K562 (cell line): ENCODE data around the gene FADS6. TPM values are rescaled to one million over a fixed set of nuclear protein-coding genes. Genes with fewer than 3 reads are reported as not detected.

Experiments used
- ATAC-seq: fragments of 200-7000 bp; cut with Tn5 transposase; 3 replicates; pipeline ENCODE4 v1.9.1; 2020; ENCODE audit warnings: moderate library complexity
- BruUV-seq: library from RNA; stranded (reverse); fragments of 400-500 nt; replicated peaks from 2 replicates; lab custom pipeline; 2021; lab: Mats Ljungman, UMichigan
- CTCF ChIA-PET: fragments of 300-600 bp; formaldehyde crosslinking; extraction: SDS; loops from one replicate; lab custom pipeline; 2021; ENCODE audit warnings: low intra/inter-chr PET ratio; lab: Yijun Ruan, JAX
- POLR2A ChIA-PET: fragments of 300-600, 350-650 bp; sonication (Branson Sonifier 250); formaldehyde crosslinking; extraction: SDS; loops from one replicate; lab custom pipeline; 2021; ENCODE audit warnings: antibody characterized with exemption, inconsistent platforms; lab: Yijun Ruan, JAX
- DNase-seq, 4 experiments: peaks; one replicate each; pipeline versions ENCODE4 v3.0.0 to v3.0.0-alpha.2; 2011 to 2018; ENCODE audit warnings: low spot score in 3 of 4, mixed read lengths in 3 of 4; ENCODE audit errors: extremely low read depth in 1 of 4
- FAIRE-seq: peaks from 2 replicates; lab custom pipeline; 2011; peaks lifted over from hg19 to GRCh38; lab: Jason Lieb, UNC
- H2AFZ ChIP-seq: 2 replicates; pipeline ENCODE4 v1.6.0; 2011; ENCODE audit warnings: low read depth, low read length, control low read depth, inconsistent platforms
- H3K27ac ChIP-seq: fragments of 200-600 bp; 3 replicates; pipeline ENCODE4 v1.8.0; 2011; ENCODE audit warnings: low read depth, mild to moderate bottlenecking, control low read depth, inconsistent platforms, low read length, moderate library complexity, mixed read lengths; ENCODE audit errors: extremely low read depth
- H3K27me3 ChIP-seq, 2 experiments: fragments of 300-600 bp in 1 of 2; 2 replicates in 1 of 2; 3 replicates in 1 of 2; pipeline versions ENCODE4 v1.6.0 to v1.8.0; 2011; ENCODE audit warnings: inconsistent platforms in 2 of 2, low read length in 2 of 2, mild to moderate bottlenecking in 1 of 2, mixed read lengths in 1 of 2, moderate library complexity in 1 of 2; ENCODE audit not compliant: control insufficient read depth in 2 of 2, insufficient read depth in 2 of 2
- H3K36me3 ChIP-seq: fragments of 300-600 bp; 3 replicates; pipeline ENCODE4 v1.8.0; 2011; ENCODE audit warnings: mild to moderate bottlenecking, low read length, inconsistent platforms; ENCODE audit not compliant: control insufficient read depth, insufficient read depth
- H3K4me1 ChIP-seq, 2 experiments: fragments of 200-600 bp in 1 of 2; replicated peaks in 1 of 2; 2 replicates in 1 of 2; 3 replicates in 1 of 2; pipeline versions ENCODE4 v1.5.1 to v1.8.0; 2011; ENCODE audit warnings: inconsistent platforms in 2 of 2, low read length in 2 of 2, mild to moderate bottlenecking in 1 of 2, mixed read lengths in 1 of 2, moderate library complexity in 1 of 2; ENCODE audit not compliant: control insufficient read depth in 2 of 2, insufficient read depth in 2 of 2
- H3K4me2 ChIP-seq: 2 replicates; pipeline ENCODE4 v1.6.1; 2011; ENCODE audit warnings: low read length, control low read depth, inconsistent platforms, mixed read lengths; ENCODE audit not compliant: insufficient read depth
- H3K4me3 ChIP-seq: fragments of 200-600 bp; sonication (generic), shearing (Covaris generic); 2 replicates; pipeline ENCODE4 v1.5.1; 2016; ENCODE audit warnings: control low read depth, inconsistent platforms
- H3K79me2 ChIP-seq: fragments of 200-600 bp; 3 replicates; pipeline ENCODE4 v1.8.0; 2011; ENCODE audit warnings: low read length, inconsistent platforms; ENCODE audit not compliant: control insufficient read depth, insufficient read depth
- H3K9ac ChIP-seq, 2 experiments: 2 replicates each; pipeline versions ENCODE4 v1.6.0 to v1.6.1; 2011; ENCODE audit warnings: low read depth in 2 of 2, low read length in 2 of 2, control low read depth in 1 of 2, inconsistent platforms in 1 of 2, mild to moderate bottlenecking in 1 of 2, mixed read lengths in 1 of 2; ENCODE audit not compliant: insufficient read depth in 1 of 2
- H3K9me1 ChIP-seq: one replicate; pipeline ENCODE4 v1.6.0; 2011; ENCODE audit warnings: inconsistent platforms, mild to moderate bottlenecking, low read length, moderate library complexity; ENCODE audit not compliant: control insufficient read depth, insufficient read depth
- H3K9me3 ChIP-seq: replicated peaks from 2 replicates; pipeline ENCODE4 v1.5.1; 2011; ENCODE audit warnings: low read depth, low read length, inconsistent platforms; ENCODE audit not compliant: control insufficient read depth, insufficient read depth
- H4K20me1 ChIP-seq: replicated peaks from 2 replicates; pipeline ENCODE4 v1.6.1; 2011; ENCODE audit warnings: low read length, inconsistent platforms, mixed read lengths; ENCODE audit not compliant: control insufficient read depth, insufficient read depth
- CCAR2 ChIP-seq: fragments of 200-400 bp; formaldehyde crosslinking; IDR thresholded peaks from 2 replicates; pipeline ENCODE4 v1.6.1; 2017; ENCODE audit warnings: mild to moderate bottlenecking, low read depth, low read length
- DLX4 ChIP-seq: fragments of 250-450 bp; sonication (Bioruptor Pico); IDR thresholded peaks from 2 replicates; pipeline ENCODE4 v1.6.1; 2021; ENCODE audit warnings: mild to moderate bottlenecking
- ELF2 ChIP-seq: fragments of 250-450 bp; sonication (Bioruptor Pico); IDR thresholded peaks from 2 replicates; pipeline ENCODE4 v1.5.0; 2021; ENCODE audit warnings: mild to moderate bottlenecking
- ETS1 ChIP-seq: conservative IDR thresholded peaks from 2 replicates; pipeline ENCODE4 v1.6.1; 2011; ENCODE audit warnings: low read depth, mild to moderate bottlenecking, low read length; ENCODE audit not compliant: control insufficient read depth
- LCOR ChIP-seq: sonication (generic); formaldehyde crosslinking; IDR thresholded peaks from 2 replicates; pipeline ENCODE4 v1.8.0; 2022; ENCODE audit warnings: mild to moderate bottlenecking, missing genetic modification reagents
- TCF7 ChIP-seq: sonication (generic); IDR thresholded peaks from 2 replicates; pipeline ENCODE4 v1.6.1; 2016; ENCODE audit warnings: antibody characterized with exemption, borderline replicate concordance
- ZNF740 ChIP-seq, 3 experiments: fragments of 200-800 bp in 1 of 3; sonication (Bioruptor generic) in 1 of 3; sonication (generic) in 1 of 3; formaldehyde crosslinking in 1 of 3; IDR thresholded peaks; 2 replicates each; pipeline versions ENCODE4 v1.6.1 to v1.8.0; 2016 to 2022; ENCODE audit warnings: mild to moderate bottlenecking in 2 of 3, missing compliant biosample characterization in 2 of 3, missing genetic modification characterization in 2 of 3, missing genetic modification reagents in 1 of 3
- WGBS: fragments of 100-300 bp; shearing (Covaris generic); methylation state at CpG from one replicate; pipeline ENCODE4 v1.1.6; 2016; ENCODE audit warnings: low coverage, mixed read lengths; ENCODE audit not compliant: insufficient coverage; ENCODE audit errors: missing lambda C conversion rate; 5-methylcytosine and 5-hydroxymethylcytosine counted together
- in situ Hi-C: fragments of 300-500 bp; cut with MboI; formaldehyde crosslinking; loops from 4 replicates; pipeline ENCODE4 v1.15.0; 2018; ENCODE audit warnings: inconsistent platforms, mixed read lengths
- intact Hi-C: fragments of 100-400 bp; cut with micrococcal nuclease; formaldehyde crosslinking; loops from 2 replicates; pipeline ENCODE4 v1.14.2; 2022
- polyA plus RNA-seq, 8 experiments: library from polyadenylated mRNA; depleted of rRNA in 4 of 8; stranded (reverse) in 5 of 8; unstranded in 3 of 8; fragments of >200 nt; fragmentation: Nextera tagmentation in 2 of 8; fragmentation: Illumina TruSeq in 1 of 8; extraction: Ambion mirVana in 2 of 8; extraction: Trizol in 1 of 8; gene quantifications; 2 replicates each; pipeline versions ENCODE4 v1.2.1 to v1.2.3, GENCODE V29; 2011 to 2014; ENCODE audit warnings: inconsistent platforms in 1 of 8, missing spikeins in 1 of 8
- total RNA-seq, 7 experiments: library from RNA; depleted of rRNA in 6 of 7; stranded (reverse); fragments of >200 nt in 6 of 7; fragmentation: Illumina TruSeq in 2 of 7; extraction: Trizol in 2 of 7; gene quantifications; 2 replicates each; pipeline versions ENCODE4 v1.2.1 to v1.2.3, GENCODE V29; 2011 to 2021; ENCODE audit warnings: low replicate concordance in 1 of 7

Gene FADS6
- total and polyA plus RNA-seq, 9 of the 15 experiments (the other 6 are each of a cell fraction or from before 2014, with no cell fraction given), result 0.18 to 0.22 TPM; not detected in 7

GRCh38 chr17:74839990-74840852 lies 53.2 kb downstream of the FADS6 start:
- ATAC-seq (no peak), DNase-seq (no peak), FAIRE-seq (no peak)
- no peaks in the 10 kb centered on the region for H3K79me2 ChIP-seq
- CTCF ChIA-PET, result no interaction called here
- peak overlapping the region in 1 of 2 experiments; percentile 0; a peak in 1 of 4 replicates for H3K9ac ChIP-seq
- H2AFZ ChIP-seq, result no peak overlapping the region
- no peaks in the 10 kb centered on the region for H3K27me3 ChIP-seq
- POLR2A ChIA-PET, result interaction anchor here (0.7 to 1.7 kb wide), 4 partner anchors 10 to 535 kb away, joined by 3 to 7 read pairs (median 4); no protein-coding TSS in a partner anchor
- no peaks in the 10 kb centered on the region for H3K36me3 ChIP-seq
- peaks cover 11 to 31% of the 10 kb centered on the region in 2 experiments; a peak in 4 of 5 replicates for H3K4me1 ChIP-seq
- intact Hi-C loops, result no loop called here
- no peak for TF ChIP-seq DLX4 (CRISPR knock-in tag)
- TF ChIP-seq ETS1, result no peak
- TF ChIP-seq TCF7, result no peak
- no peak for TF ChIP-seq CCAR2
- TF ChIP-seq ELF2 (CRISPR knock-in tag), result no peak
- TF ChIP-seq ZNF740 (CRISPR knock-in tag; IDR thresholded peaks at IDR 0.05), result no peak; the same call in 1 of the 2 replicates
- peak in 1 of 2 experiments; percentile 79; a peak in 2 of 4 replicates for TF ChIP-seq ZNF740 (tag; IDR thresholded peaks at IDR 0.05)
- no peak for TF ChIP-seq LCOR (CRISPR knock-in tag)
- no peaks in the 10 kb centered on the region for H3K9me3 ChIP-seq
- H3K4me3 ChIP-seq, result no peak overlapping the region
- 33% methylated on average over 5 of the region's 7 CpGs for WGBS
- no peak overlapping the region for H3K4me2 ChIP-seq
- no peaks in the 10 kb centered on the region for H3K9me1 ChIP-seq
- H3K27ac ChIP-seq, result no peak overlapping the region
- in situ Hi-C loops, result no loop called here
- BruUV-seq, result no TSS peak
- 0 out of 2 replicates have a peak, but pooled peaks cover 10% of the 10 kb centered on the region for H4K20me1 ChIP-seq
